ENCODE measurements around the gene TAS2R16. TPM values are rescaled to one million over a fixed set of nuclear protein-coding genes. Genes with fewer than 3 reads are reported as not detected.

The TAS2R16 gene
- total RNA-seq, 1 experiment from 2014 or later = not detected

DNA sequence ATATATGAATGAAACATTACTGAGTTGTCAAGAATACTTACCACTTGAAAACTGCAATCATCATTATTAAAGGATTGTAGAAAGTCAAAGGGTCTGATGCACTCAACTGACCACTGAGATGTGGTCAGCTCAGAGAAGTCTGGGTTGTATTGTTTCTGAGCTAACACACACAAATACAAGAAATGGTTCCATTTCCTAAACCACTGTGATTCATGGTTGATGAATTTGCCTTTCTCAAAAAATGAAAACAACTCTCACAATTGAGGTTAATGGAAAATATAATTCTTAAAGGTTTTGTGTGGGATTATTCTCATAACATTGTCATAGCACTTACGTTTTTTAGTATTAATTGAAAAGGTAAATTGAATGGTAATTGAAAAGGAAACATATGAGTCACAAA, 45.6 kb upstream of the TAS2R16 start:
- H3K79me2 ChIP-seq (ENCODE audit: insufficient read depth, low read length) = no peaks in the 10 kb centered on the region
- no peak overlapping the region for H3K4me3 ChIP-seq (replicated peaks in 1 of 2; ENCODE audit: low read depth in 1 of 2, low read length in 2 of 2)
- intact Hi-C loops (cut with micrococcal nuclease) = no loop called here
- TF ChIP-seq CBX3 (IDR thresholded peaks at IDR 0.05; ENCODE audit: low read depth) (no peak), ELF1 (IDR thresholded peaks at IDR 0.05; ENCODE audit: borderline replicate concordance, low read depth) (no peak), ZNF274 (IDR thresholded peaks at IDR 0.05; ENCODE audit: low read depth, low read length) (no peak), EGR1 (IDR thresholded peaks at IDR 0.05; ENCODE audit: low read depth) (no peak), EZH2phosphoT487 (IDR thresholded peaks at IDR 0.05; ENCODE audit: borderline replicate concordance) (no peak)
- CTCF ChIA-PET = no interaction called here
- no peak overlapping the region for H3K9ac ChIP-seq (ENCODE audit: low read length)
- BruUV-seq (replicated peaks) = no TSS peak
- H3K9me2 ChIP-seq (ENCODE audit: insufficient read depth) = no peaks in the 10 kb centered on the region
- no peaks in the 10 kb centered on the region for H3K9me3 ChIP-seq (ENCODE audit: control insufficient read depth in 1 of 2, insufficient read depth in 1 of 2, low read depth in 1 of 2, low read length in 2 of 2)
- H3K27me3 ChIP-seq (ENCODE audit: insufficient read depth, low read length) = no peaks in the 10 kb centered on the region
- ATAC-seq (no peak), DNase-seq (ENCODE audit: low read depth, low spot score) (no peak)
- no peak overlapping the region for H3K27ac ChIP-seq (ENCODE audit: low read depth, low read length)
- H3K36me3 ChIP-seq (ENCODE audit: control insufficient read depth in 1 of 2, insufficient read depth in 2 of 2, low read length in 2 of 2) = no peaks in the 10 kb centered on the region
- POLR2A ChIA-PET = no interaction called here
- H4K20me1 ChIP-seq (ENCODE audit: insufficient read depth) = no peaks in the 10 kb centered on the region
- H3K4me2 ChIP-seq (ENCODE audit: low read length) = no peak overlapping the region
- H2AFZ ChIP-seq (ENCODE audit: low read depth, low read length, poor library complexity, severe bottlenecking) = no peak overlapping the region
- no peaks in the 10 kb centered on the region for H3K4me1 ChIP-seq (ENCODE audit: control insufficient read depth in 1 of 2, insufficient read depth in 2 of 2, low read length in 2 of 2)
- RAD21 ChIA-PET (ENCODE audit: low non-redundant PET in 1 of 2, low total read pairs in 2 of 2, uncharacterized antibody in 2 of 2, unreplicated experiment in 2 of 2) = no interaction called here

DNA sequence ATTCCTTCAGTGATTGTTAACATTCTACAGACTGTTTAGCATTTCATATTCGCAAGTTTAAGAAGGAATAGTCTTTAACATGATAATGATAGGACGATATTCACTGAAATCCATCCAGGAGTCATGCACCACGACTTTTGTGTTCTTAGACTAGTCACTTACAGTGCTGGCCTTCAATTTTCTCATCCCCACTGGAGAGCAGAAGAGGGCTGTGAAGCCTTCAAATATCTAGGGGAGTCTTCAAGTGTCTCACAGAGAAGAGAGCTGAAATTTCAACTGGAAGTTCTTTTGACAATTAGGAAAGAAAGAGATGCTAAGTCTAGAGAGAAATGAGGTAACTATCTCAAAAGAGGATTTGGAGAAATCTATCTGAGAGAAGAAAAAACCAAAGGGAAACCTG, 43.8 kb upstream of the TAS2R16 start:
- Histone ChIP-seq H3K9me2 (ENCODE audit: insufficient read depth) (no peaks in the 10 kb centered on the region), H4K20me1 (ENCODE audit: insufficient read depth) (no peaks in the 10 kb centered on the region), H3K79me2 (ENCODE audit: insufficient read depth, low read length) (no peaks in the 10 kb centered on the region), H3K4me3 (replicated peaks in 1 of 2; ENCODE audit: low read depth in 1 of 2, low read length in 2 of 2) (no peak overlapping the region), H3K27me3 (ENCODE audit: insufficient read depth, low read length) (no peaks in the 10 kb centered on the region), H3K4me1 (ENCODE audit: control insufficient read depth in 1 of 2, insufficient read depth in 2 of 2, low read length in 2 of 2) (no peaks in the 10 kb centered on the region), H3K4me2 (ENCODE audit: low read length) (no peak overlapping the region), H2AFZ (ENCODE audit: low read depth, low read length, poor library complexity, severe bottlenecking) (no peak overlapping the region), H3K9me3 (ENCODE audit: control insufficient read depth in 1 of 2, insufficient read depth in 1 of 2, low read depth in 1 of 2, low read length in 2 of 2) (no peaks in the 10 kb centered on the region), H3K36me3 (ENCODE audit: control insufficient read depth in 1 of 2, insufficient read depth in 2 of 2, low read length in 2 of 2) (no peaks in the 10 kb centered on the region), H3K9ac (ENCODE audit: low read length) (no peak overlapping the region), H3K27ac (ENCODE audit: low read depth, low read length) (no peak overlapping the region)
- ATAC-seq = no peak
- DNase-seq (ENCODE audit: low read depth, low spot score) = no peak
- intact Hi-C loops (cut with micrococcal nuclease) = no loop called here
- no TSS peak for BruUV-seq (replicated peaks)
- POLR2A ChIA-PET = no interaction called here
- CTCF ChIA-PET = no interaction called here
- no peak for TF ChIP-seq ZNF274 (IDR thresholded peaks at IDR 0.05; ENCODE audit: low read depth, low read length)
- TF ChIP-seq ATF3 (IDR thresholded peaks at IDR 0.05) = no peak
- TF ChIP-seq, protein P1, sequence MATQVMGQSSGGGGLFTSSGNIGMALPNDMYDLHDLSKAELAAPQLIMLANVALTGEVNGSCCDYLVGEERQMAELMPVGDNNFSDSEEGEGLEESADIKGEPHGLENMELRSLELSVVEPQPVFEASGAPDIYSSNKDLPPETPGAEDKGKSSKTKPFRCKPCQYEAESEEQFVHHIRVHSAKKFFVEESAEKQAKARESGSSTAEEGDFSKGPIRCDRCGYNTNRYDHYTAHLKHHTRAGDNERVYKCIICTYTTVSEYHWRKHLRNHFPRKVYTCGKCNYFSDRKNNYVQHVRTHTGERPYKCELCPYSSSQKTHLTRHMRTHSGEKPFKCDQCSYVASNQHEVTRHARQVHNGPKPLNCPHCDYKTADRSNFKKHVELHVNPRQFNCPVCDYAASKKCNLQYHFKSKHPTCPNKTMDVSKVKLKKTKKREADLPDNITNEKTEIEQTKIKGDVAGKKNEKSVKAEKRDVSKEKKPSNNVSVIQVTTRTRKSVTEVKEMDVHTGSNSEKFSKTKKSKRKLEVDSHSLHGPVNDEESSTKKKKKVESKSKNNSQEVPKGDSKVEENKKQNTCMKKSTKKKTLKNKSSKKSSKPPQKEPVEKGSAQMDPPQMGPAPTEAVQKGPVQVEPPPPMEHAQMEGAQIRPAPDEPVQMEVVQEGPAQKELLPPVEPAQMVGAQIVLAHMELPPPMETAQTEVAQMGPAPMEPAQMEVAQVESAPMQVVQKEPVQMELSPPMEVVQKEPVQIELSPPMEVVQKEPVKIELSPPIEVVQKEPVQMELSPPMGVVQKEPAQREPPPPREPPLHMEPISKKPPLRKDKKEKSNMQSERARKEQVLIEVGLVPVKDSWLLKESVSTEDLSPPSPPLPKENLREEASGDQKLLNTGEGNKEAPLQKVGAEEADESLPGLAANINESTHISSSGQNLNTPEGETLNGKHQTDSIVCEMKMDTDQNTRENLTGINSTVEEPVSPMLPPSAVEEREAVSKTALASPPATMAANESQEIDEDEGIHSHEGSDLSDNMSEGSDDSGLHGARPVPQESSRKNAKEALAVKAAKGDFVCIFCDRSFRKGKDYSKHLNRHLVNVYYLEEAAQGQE (IDR thresholded peaks at IDR 0.05; ENCODE audit: low read depth) = no peak
- no peak for TF ChIP-seq ELF1 (IDR thresholded peaks at IDR 0.05; ENCODE audit: borderline replicate concordance, low read depth)
- TF ChIP-seq EGR1 (IDR thresholded peaks at IDR 0.05; ENCODE audit: low read depth) = no peak
- TF ChIP-seq, protein P2, sequence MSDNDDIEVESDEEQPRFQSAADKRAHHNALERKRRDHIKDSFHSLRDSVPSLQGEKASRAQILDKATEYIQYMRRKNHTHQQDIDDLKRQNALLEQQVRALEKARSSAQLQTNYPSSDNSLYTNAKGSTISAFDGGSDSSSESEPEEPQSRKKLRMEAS (IDR thresholded peaks at IDR 0.05) = no peak
- no peak for TF ChIP-seq POLR2AphosphoS5 (IDR thresholded peaks at IDR 0.05; ENCODE audit: low read depth, low read length)
- TF ChIP-seq TCF7L2 (IDR thresholded peaks at IDR 0.05; ENCODE audit: borderline replicate concordance, extremely low read depth, insufficient read depth, insufficient read length) = no peak
- TF ChIP-seq CBX3 (IDR thresholded peaks at IDR 0.05; ENCODE audit: low read depth) = no peak
- no peak for TF ChIP-seq CEBPB (IDR thresholded peaks at IDR 0.05; ENCODE audit: low read depth)
- TF ChIP-seq POLR2A (IDR thresholded peaks at IDR 0.05; ENCODE audit: borderline replicate concordance, extremely low read depth, insufficient read depth, insufficient read length) = no peak
- TF ChIP-seq SP1 (IDR thresholded peaks at IDR 0.05; ENCODE audit: low read depth) = no peak
- no peak for TF ChIP-seq YY1 (IDR thresholded peaks at IDR 0.05; ENCODE audit: extremely low read depth, insufficient replicate concordance, low read depth, low read length)
- no peak for TF ChIP-seq EZH2phosphoT487 (IDR thresholded peaks at IDR 0.05; ENCODE audit: borderline replicate concordance)
- no peak for TF ChIP-seq EZH2 (IDR thresholded peaks at IDR 0.05)
- TF ChIP-seq ZFX (IDR thresholded peaks at IDR 0.05) = no peak
- TF ChIP-seq JUND (IDR thresholded peaks at IDR 0.05) = no peak
- RAD21 ChIA-PET (ENCODE audit: low non-redundant PET in 1 of 2, low total read pairs in 2 of 2, uncharacterized antibody in 2 of 2, unreplicated experiment in 2 of 2) = no interaction called here

Data from HCT116 (cell line).